GM21529 (cell line): ENCODE measurements around the gene NSG1.
"Not testable (repeated sequence)": the region's sequence is repeated elsewhere in the genome, so short reads cannot be mapped to it uniquely, and the experiment has no call there.

Source experiments
- ATAC-seq: cut with Tn5 transposase; IDR thresholded peaks from one replicate; pipeline ENCODE4 v1.9.1; 2021; ENCODE audit not compliant: unreplicated experiment

The NSG1 gene, protein sequence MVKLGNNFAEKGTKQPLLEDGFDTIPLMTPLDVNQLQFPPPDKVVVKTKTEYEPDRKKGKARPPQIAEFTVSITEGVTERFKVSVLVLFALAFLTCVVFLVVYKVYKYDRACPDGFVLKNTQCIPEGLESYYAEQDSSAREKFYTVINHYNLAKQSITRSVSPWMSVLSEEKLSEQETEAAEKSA

GRCh38 chr4:4386736-4387392, at the start of gene NSG1:
NSG1 (plus strand) TSS chr4:4387102; CDS start chr4:4387630, 528 bp downstream.
- no peak for ATAC-seq

GRCh38 chr4:4338210-4339001, 48.5 kb upstream of the NSG1 start:
- no peak for ATAC-seq

- no peak for ATAC-seq
Observed at GRCh38 chr4:4339504-4340085, 47.3 kb upstream of the NSG1 start.

- ATAC-seq, result no peak
Observed at GRCh38 chr4:4341861-4342650, 44.8 kb upstream of the NSG1 start.

DNA sequence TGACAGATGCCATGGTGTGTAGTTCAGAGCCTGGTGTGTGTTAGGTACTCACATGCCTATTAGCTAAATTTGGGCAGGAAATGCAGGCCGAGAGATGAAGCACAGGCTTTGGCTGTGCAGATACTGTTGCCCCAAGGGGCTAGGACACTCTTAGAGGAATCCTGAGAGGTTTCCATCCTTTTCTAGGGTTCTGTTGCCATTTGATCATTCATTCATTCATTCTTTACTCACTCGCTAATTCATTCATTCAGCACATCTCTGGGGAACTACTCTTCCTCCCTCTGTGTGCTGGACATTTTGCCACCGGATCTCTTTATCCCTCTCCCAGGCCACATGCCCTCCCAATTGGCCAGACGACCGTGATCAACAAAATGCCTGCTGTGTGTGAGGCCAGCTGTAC, 43.9 kb upstream of the NSG1 start:
- ATAC-seq, result no peak

- peak; percentile 93 for ATAC-seq
Observed at GRCh38 chr4:4344915-4345527, 41.9 kb upstream of the NSG1 start.

GRCh38 chr4:4347585-4347984, 39.3 kb upstream of the NSG1 start:
- ATAC-seq, result no peak

GRCh38 chr4:4348585-4348984, 38.3 kb upstream of the NSG1 start:
- ATAC-seq, result not testable (repeated sequence)

GRCh38 chr4:4349867-4350266, 37.0 kb upstream of the NSG1 start:
- no peak for ATAC-seq

GRCh38 chr4:4350909-4351308, 36.0 kb upstream of the NSG1 start:
- no peak for ATAC-seq

- no peak for ATAC-seq
Observed at GRCh38 chr4:4355302-4355701, 31.6 kb upstream of the NSG1 start.

DNA sequence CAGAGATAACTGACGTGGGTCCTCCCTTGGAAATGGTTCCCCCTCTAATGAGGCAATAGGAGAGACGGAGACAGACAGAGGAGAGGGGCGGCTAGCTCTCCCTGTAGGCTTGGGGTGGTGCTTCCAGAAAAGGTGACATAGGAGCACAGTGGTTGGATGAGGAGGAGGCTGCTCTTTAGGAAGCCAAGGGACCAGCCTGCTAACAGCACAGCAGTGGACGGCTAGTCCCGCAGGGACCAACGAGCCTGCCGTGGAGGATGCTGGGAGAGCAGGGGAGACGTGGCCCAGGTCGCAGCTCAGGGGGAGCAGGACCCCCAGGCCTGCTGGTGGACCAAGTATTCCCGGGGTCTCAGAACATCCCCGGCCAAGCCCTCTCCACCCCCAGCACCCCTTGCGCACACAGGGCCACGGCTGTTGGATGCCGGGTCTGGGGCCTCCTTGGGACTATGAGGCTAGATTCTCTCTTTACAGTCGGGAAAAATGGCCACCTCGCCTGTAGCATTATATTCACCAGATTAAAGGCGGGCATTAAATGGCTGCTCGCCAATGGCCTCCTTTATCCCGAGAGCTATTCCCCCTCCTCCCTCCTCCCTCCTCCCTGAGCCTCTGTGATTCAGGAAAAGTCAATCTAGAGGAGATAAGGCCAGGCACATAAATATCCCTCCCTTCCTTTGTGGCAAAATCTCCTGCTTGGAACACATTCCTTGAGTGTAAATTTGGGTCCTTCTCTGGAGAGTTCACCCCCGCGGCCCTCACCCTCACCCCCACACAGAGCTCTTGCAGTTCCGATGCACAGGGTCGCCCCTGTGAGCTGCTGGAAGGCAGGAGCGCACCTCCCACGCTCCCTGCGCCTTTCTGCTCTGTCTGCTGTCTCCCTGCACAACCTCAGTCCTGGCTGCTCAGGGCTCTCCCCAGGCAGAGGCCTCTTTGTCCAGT, 30.5 kb upstream of the NSG1 start:
- ATAC-seq, result no peak

GRCh38 chr4:4358093-4358854, 28.6 kb upstream of the NSG1 start:
- ATAC-seq, result no peak

GRCh38 chr4:4361883-4362282, 25.0 kb upstream of the NSG1 start:
- ATAC-seq, result no peak

DNA sequence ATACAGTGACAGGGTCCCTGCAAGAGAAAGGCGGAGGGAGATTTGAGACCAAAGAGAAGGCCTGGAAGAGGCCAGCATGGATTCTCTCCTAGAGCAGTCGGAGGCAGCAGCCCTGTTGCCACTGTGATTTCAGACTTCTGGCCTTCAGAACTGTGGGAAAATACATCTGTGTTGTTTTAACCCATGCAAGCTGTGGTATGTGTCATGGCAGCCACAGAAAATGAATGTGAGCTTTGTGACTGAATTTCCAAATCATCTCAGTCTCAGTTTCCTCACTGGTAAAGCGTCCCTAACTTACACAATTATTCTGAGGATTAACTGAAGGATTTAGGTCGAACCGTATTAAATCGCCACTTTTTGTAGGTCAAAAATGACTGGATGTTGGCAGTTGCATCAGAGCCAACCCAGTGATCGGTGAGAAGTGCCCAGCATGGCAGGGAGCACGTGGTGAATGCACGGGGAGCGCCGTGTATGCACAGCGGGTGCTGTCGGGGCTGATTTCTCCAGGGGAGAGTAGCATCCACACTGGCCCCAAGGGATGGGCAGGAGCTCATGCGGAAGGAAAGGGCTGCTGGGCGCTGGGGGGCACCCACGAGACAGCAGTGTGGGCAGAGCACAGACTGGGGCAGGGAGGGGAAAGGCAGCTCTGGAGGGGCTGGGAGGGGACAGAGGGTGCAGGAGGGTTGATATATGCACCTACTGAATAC, 23.8 kb upstream of the NSG1 start:
- ATAC-seq, result no peak

DNA sequence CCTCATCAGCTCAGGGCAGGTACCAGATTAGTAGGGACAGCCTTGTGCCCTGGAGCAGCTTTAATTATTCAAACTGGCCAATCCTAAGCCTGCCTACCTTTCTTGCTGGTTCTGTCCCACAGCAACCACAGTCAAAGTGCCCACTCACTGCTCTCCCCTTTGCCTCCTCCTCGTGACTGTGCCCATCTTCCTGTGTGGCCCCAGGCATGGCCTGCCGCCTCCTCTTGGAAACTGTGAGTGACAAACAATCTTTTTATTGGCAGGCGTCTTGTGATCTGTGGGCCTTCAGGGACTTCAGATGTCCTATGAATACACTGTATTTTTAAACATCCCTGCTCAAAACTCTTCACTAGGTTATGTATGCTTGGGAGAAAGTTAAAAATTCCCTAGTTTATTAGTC, 22.8 kb upstream of the NSG1 start:
- no peak for ATAC-seq

DNA sequence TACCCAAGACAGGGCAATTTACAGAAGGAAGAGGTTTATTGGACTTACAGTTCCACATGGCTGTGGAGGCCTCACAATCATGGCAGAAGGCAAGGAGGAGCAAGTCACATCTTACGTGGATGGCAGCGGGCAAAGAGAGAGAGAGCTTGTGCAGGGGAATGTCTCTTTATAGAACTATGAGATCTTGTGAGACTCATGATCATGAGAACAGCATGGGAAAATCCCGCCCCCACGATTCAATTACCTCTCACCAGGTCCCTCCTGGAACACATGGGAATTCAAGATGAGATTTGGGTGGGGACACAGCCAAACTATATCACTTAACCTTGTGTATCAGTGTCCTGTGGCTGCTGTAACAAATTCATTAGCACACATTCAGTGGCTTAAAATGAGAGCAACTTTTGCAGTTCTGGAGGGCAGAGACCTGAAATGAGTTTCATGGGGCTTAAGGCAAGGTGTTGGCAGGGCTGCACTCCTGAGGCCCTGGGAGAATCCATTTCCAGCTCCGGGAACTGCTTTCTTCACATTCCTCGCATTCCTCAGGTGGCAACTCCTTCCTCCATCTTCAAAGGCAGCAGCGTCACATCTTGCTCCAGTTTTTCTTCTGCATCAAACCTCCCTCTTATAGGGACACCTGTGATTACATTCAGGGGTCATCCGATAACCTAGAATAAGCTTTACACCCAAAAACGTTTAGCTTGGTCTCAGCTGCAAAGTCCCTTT, 22.3 kb upstream of the NSG1 start:
- no peak for ATAC-seq
